ENCODE measurements around the gene DKKL1. TPM values are rescaled to one million over a fixed set of nuclear protein-coding genes. Genes with fewer than 3 reads are reported as not detected.
A peak's percentile ranks its signal among the peaks of the same experiment; 100 is the strongest.

The DKKL1 gene
- total and polyA plus RNA-seq, 2 experiments from 2014 or later, result 11.0 to 14.0 TPM

DNA sequence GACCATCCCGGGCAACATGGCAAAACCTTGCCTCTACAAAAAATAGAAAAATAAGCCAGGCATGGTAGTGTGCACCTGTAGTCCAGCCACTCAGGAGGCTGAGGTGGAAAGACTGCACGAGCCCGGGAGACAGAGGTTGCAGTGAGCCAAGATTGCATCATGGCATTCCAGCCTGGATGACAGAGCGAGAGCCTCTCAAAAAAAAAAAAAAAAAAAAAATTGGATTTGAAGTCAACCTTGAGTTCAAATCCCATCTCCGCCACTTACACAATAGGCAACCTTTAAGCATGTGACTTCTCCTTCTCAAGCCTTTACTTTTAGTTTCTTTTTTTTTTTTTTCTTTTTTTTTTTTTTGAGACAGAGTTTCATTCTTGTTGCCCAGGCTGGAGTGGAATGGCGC lies 36.4 kb downstream of the DKKL1 start:
- Histone ChIP-seq H3K27ac (no peak overlapping the region), H3K4me3 (no peak overlapping the region), H3K27me3 (no peaks in the 10 kb centered on the region), H3K4me1 (ENCODE audit: low read depth) (peaks cover 15% of the 10 kb centered on the region), H3K36me3 (no peaks in the 10 kb centered on the region), H3K9me3 (ENCODE audit: low read depth) (no peaks in the 10 kb centered on the region)
- peak in 1 of 2 donors; percentile 36 for DNase-seq (ENCODE audit: low read depth in 1 of 2, low spot score in 1 of 2)
- TF ChIP-seq, protein P1, sequence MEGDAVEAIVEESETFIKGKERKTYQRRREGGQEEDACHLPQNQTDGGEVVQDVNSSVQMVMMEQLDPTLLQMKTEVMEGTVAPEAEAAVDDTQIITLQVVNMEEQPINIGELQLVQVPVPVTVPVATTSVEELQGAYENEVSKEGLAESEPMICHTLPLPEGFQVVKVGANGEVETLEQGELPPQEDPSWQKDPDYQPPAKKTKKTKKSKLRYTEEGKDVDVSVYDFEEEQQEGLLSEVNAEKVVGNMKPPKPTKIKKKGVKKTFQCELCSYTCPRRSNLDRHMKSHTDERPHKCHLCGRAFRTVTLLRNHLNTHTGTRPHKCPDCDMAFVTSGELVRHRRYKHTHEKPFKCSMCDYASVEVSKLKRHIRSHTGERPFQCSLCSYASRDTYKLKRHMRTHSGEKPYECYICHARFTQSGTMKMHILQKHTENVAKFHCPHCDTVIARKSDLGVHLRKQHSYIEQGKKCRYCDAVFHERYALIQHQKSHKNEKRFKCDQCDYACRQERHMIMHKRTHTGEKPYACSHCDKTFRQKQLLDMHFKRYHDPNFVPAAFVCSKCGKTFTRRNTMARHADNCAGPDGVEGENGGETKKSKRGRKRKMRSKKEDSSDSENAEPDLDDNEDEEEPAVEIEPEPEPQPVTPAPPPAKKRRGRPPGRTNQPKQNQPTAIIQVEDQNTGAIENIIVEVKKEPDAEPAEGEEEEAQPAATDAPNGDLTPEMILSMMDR (IDR thresholded peaks at IDR 0.05; ENCODE audit: low read depth, low read length), result no peak

DNA sequence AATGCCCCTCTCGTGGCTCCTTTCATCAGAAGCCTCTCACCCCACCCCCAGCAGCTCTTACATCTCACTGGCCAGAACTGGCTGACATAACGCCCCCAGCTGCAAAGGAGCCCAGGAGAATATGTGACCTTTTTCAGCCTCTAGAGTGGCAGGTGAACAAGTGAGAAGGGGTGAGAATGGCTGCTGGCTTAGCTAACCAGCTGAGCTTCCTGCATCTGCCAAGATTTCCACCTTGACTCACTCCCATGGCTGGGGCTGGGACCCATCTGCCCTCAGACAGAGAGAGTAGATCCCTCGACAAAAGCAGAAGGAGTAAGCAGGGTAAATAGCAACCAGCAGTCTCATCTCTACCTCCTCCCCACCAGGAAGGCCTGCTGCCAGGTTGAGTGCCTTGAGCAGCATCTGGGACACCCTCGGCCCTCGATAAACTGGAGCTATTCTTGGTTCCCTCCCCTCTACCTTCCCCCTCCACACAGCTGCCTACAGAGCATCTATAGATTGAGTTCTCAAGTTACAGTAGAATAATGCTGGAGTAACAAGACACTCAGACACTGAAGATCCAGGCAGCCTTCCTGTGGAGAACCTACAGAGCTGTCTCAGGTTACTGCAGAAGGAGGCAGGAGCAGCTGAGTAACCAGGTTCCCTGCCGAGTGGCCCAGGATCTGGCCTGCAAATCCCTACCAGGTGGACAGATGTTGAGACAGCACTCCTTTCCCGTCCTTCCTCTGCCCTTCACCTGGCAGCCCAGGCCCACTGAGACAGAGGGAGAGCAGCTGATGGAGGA lies 39.9 kb downstream of the DKKL1 start:
- H3K27me3 ChIP-seq, result no peaks in the 10 kb centered on the region
- H3K27ac ChIP-seq, result peak overlapping the region; percentile 90
- peaks cover 15% of the 10 kb centered on the region for H3K4me1 ChIP-seq (ENCODE audit: low read depth)
- H3K9me3 ChIP-seq (ENCODE audit: low read depth), result no peaks in the 10 kb centered on the region
- no peak overlapping the region for H3K4me3 ChIP-seq
- no peaks in the 10 kb centered on the region for H3K36me3 ChIP-seq
- TF ChIP-seq, protein P1 (IDR thresholded peaks at IDR 0.05; ENCODE audit: low read depth, low read length), result no peak
- DNase-seq (ENCODE audit: low read depth in 1 of 2, low spot score in 1 of 2), result peak in 1 of 2 donors; percentile 84

DNA sequence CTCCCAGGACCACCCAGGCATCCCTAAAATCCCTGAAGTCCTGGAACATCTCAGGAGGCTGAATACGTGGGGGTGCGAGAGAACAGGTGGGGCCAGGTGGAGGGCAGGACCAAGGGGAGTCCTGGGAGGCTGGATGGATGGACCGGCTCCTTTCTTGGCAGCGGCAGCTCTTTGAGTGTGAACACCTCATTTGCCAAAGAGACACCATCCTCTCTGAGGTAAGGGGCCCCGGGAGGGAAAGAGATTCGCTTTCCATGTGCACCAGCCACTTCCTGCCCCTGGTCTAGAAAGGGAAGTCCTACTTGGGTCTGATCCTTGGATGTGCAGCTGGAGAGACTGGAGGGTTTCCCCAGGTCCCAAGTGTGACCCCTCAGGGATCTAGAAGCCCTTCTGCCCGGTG lies 43.4 kb downstream of the DKKL1 start:
- H3K4me1 ChIP-seq (ENCODE audit: low read depth), result peaks cover 20% of the 10 kb centered on the region
- H3K27me3 ChIP-seq, result no peaks in the 10 kb centered on the region
- H3K36me3 ChIP-seq, result no peaks in the 10 kb centered on the region
- DNase-seq (ENCODE audit: low read depth in 1 of 2, low spot score in 1 of 2), result no peak
- no peaks in the 10 kb centered on the region for H3K9me3 ChIP-seq (ENCODE audit: low read depth)
- TF ChIP-seq, protein P1 (IDR thresholded peaks at IDR 0.05; ENCODE audit: low read depth, low read length), result no peak
- no peak overlapping the region for H3K4me3 ChIP-seq
- H3K27ac ChIP-seq, result no peak overlapping the region

DNA sequence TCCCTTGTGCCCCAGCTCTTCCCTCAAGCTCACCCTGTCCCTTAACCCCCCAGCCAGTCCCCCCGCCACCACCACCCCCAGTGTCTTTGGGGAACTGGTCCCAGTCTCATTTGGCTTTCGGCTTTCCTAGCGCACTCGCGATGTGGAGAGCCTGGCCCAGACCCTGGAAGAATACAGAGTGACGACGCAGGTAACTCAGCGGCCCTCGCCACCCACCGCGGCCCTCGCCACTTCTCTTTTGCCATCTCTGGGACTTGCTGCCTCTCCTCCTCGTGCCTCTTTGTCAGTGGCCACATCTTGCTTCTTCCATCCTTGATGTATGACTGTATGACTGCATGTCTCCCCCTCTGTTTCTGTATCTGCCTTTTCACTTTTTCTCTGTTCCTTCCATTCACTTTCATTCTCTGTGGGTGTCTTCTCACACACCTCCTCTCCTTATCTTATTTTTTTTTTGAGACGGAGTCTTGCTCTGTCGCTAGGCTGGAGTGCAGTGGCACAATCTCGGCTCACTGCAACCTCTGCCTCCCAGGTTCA lies 43.9 kb downstream of the DKKL1 start:
- no peak overlapping the region for H3K4me3 ChIP-seq
- H3K27me3 ChIP-seq, result no peaks in the 10 kb centered on the region
- no peak for DNase-seq (ENCODE audit: low read depth in 1 of 2, low spot score in 1 of 2)
- H3K27ac ChIP-seq, result no peak overlapping the region
- TF ChIP-seq, protein P1 (IDR thresholded peaks at IDR 0.05; ENCODE audit: low read depth, low read length), result no peak
- peaks cover 19% of the 10 kb centered on the region for H3K4me1 ChIP-seq (ENCODE audit: low read depth)
- H3K36me3 ChIP-seq, result no peaks in the 10 kb centered on the region
- H3K9me3 ChIP-seq (ENCODE audit: low read depth), result no peaks in the 10 kb centered on the region

DNA sequence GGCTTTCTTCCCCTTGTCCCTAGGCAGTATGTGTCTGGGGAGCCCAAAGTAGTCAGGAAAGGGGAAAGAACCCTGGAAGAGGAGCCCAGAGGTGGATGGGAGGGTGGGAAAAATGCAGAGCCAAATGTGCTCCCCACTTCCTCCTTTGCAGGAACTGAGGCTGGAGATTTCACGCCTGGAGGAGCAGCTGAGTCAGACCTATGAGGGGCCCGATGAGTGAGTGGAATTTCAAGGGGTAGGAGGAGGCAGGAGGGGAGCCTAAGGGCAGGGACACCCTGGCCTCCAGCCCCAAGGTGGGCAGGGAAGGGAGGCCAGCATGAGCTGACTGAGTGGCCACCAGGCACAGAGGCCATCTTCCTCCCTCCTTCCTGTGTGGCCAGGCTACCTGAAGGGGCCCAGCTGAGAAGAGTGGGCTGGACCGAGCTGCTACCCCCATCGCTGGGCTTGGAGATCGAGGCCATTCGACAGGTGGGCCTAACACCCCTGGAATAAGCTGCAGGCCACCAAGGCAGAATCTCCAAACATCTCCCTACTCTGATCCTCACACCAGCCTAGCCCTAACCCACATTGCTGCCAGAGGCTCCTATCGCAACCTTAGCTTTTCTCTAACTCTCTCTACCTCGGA lies 45.3 kb downstream of the DKKL1 start:
- Histone ChIP-seq H3K4me3 (no peak overlapping the region), H3K4me1 (ENCODE audit: low read depth) (peaks cover 14% of the 10 kb centered on the region), H3K27ac (no peak overlapping the region), H3K9me3 (ENCODE audit: low read depth) (no peaks in the 10 kb centered on the region), H3K36me3 (no peaks in the 10 kb centered on the region), H3K27me3 (no peaks in the 10 kb centered on the region)
- DNase-seq (ENCODE audit: low read depth in 1 of 2, low spot score in 1 of 2), result no peak
- TF ChIP-seq, protein P1 (IDR thresholded peaks at IDR 0.05; ENCODE audit: low read depth, low read length), result no peak

Data from cardiac muscle cell (in vitro differentiated cells and primary cell).